ENCODE results near the gene OR9I1. TPM values are rescaled to one million over a fixed set of nuclear protein-coding genes. Genes with fewer than 3 reads are reported as not detected.

The OR9I1 gene
- total RNA-seq, result not detected in 2 replicates

GRCh38 chr11:58125469-58125868, at the start of gene OR9I1:
OR9I1 (minus strand) TSS chr11:58125530; CDS start chr11:58119444, 6,086 bp downstream.

Other genes starting within 250 kb of the OR9I1 start
- not detected in 2 replicates for gene OR9Q1, start 101.6 kb downstream of the OR9I1 start, total RNA-seq
- gene OR6Q1, start 94.6 kb downstream of the OR9I1 start, total RNA-seq, result not detected in 2 replicates
- gene OR9Q2, start 63.5 kb upstream of the OR9I1 start, total RNA-seq, result not detected in 2 replicates
- gene OR1S2, start 78.6 kb upstream of the OR9I1 start, total RNA-seq, result not detected in 2 replicates
- gene OR1S1, start 87.2 kb upstream of the OR9I1 start, total RNA-seq, result not detected in 2 replicates
- gene OR10Q1, start 103.4 kb upstream of the OR9I1 start, total RNA-seq, result not detected in 2 replicates
- gene OR10W1, start 142.7 kb upstream of the OR9I1 start, total RNA-seq, result not detected in 2 replicates
- not detected in 2 replicates for gene OR5B17, start 233.5 kb upstream of the OR9I1 start, total RNA-seq

All from aortic smooth muscle cell (primary cell).